K562 (cell line): ENCODE results near the gene DBI. TPM values are rescaled to one million over a fixed set of nuclear protein-coding genes. Genes with fewer than 3 reads are reported as not detected.
A peak's percentile ranks its signal among the peaks of the same experiment; 100 is the strongest.

ENCODE experiments used
- ARID1B ChIP-seq: fragments of 450-650 bp; IDR thresholded peaks from 2 replicates; pipeline ENCODE4 v1.6.1; 2016; ENCODE audit warnings: antibody characterized with exemption, mild to moderate bottlenecking, inconsistent platforms
- ATF3 ChIP-seq, 2 experiments: fragments of 450-650 bp in 1 of 2; sonication (generic) in 1 of 2; formaldehyde crosslinking in 1 of 2; IDR thresholded peaks in 1 of 2; conservative IDR thresholded peaks in 1 of 2; 2 replicates each; pipeline versions ENCODE4 v1.6.1 to v1.8.1; 2016 to 2023; ENCODE audit warnings: mild to moderate bottlenecking in 2 of 2, moderate library complexity in 2 of 2, inconsistent platforms in 1 of 2, missing genetic modification reagents in 1 of 2
- BCLAF1 ChIP-seq, 2 experiments: fragments of 450-650 bp in 1 of 2; IDR thresholded peaks; 2 replicates each; pipeline ENCODE4 v1.6.1; 2011 to 2017; ENCODE audit warnings: low read depth in 2 of 2, antibody characterized with exemption in 1 of 2, borderline replicate concordance in 1 of 2, low read length in 1 of 2, mild to moderate bottlenecking in 1 of 2, mixed read lengths in 1 of 2; ENCODE audit not compliant: control insufficient read depth in 1 of 2
- DMBX1 ChIP-seq: fragments of 250-450 bp; sonication (Bioruptor Pico); IDR thresholded peaks from 2 replicates; pipeline ENCODE4 v1.8.0; 2022; ENCODE audit warnings: inconsistent platforms, mild to moderate bottlenecking, moderate library complexity, borderline replicate concordance
- MLLT1 ChIP-seq, 2 experiments: fragments of 450-650 bp; IDR thresholded peaks; 2 replicates each; pipeline ENCODE4 v1.6.1; 2016
- MTF1 ChIP-seq: fragments of 250-450 bp; sonication (Bioruptor Pico); IDR thresholded peaks from 2 replicates; pipeline ENCODE4 v1.9.0; 2021; ENCODE audit warnings: moderate library complexity, mild to moderate bottlenecking, inconsistent platforms, borderline replicate concordance
- MXD1 ChIP-seq: fragments of 250-450 bp; sonication (Bioruptor Pico); IDR thresholded peaks from 2 replicates; pipeline ENCODE4 v1.8.0; 2021; ENCODE audit warnings: borderline replicate concordance, mild to moderate bottlenecking, moderate library complexity; ENCODE audit not compliant: poor library complexity, severe bottlenecking
- RCOR1 ChIP-seq, 2 experiments: IDR thresholded peaks; 2 replicates each; pipeline ENCODE4 v1.6.1; 2012; ENCODE audit warnings: low read depth in 2 of 2, low read length in 2 of 2, borderline replicate concordance in 1 of 2, improper control_type of control experiment in 1 of 2
- RERE ChIP-seq: sonication (generic); formaldehyde crosslinking; IDR thresholded peaks from 2 replicates; pipeline ENCODE4 v1.8.0; 2023; ENCODE audit warnings: missing genetic modification reagents, mild to moderate bottlenecking, borderline replicate concordance
- TAF15 ChIP-seq: fragments of 200-400 bp; formaldehyde crosslinking; IDR thresholded peaks from 2 replicates; pipeline ENCODE4 v1.6.1; 2017; ENCODE audit warnings: mild to moderate bottlenecking, low read depth, low read length, moderate library complexity
- YY1 ChIP-seq, 3 experiments: IDR thresholded peaks; 2 replicates each; pipeline ENCODE4 v1.6.1; 2011; ENCODE audit warnings: low read length in 2 of 3, mild to moderate bottlenecking in 2 of 3, moderate library complexity in 2 of 3, borderline replicate concordance in 1 of 3, control low read depth in 1 of 3, low read depth in 1 of 3; ENCODE audit not compliant: insufficient read depth in 3 of 3, insufficient replicate concordance in 2 of 3, control insufficient read depth in 1 of 3, insufficient read length in 1 of 3; ENCODE audit errors: extremely low read depth in 1 of 3
- polyA plus RNA-seq, 8 experiments: library from polyadenylated mRNA; depleted of rRNA in 4 of 8; stranded (reverse) in 5 of 8; unstranded in 3 of 8; fragments of >200 nt; fragmentation: Nextera tagmentation in 2 of 8; fragmentation: Illumina TruSeq in 1 of 8; extraction: Ambion mirVana in 2 of 8; extraction: Trizol in 1 of 8; gene quantifications; 2 replicates each; pipeline versions ENCODE4 v1.2.1 to v1.2.3, GENCODE V29; 2011 to 2014; ENCODE audit warnings: inconsistent platforms in 1 of 8, missing spikeins in 1 of 8
- total RNA-seq, 7 experiments: library from RNA; depleted of rRNA in 6 of 7; stranded (reverse); fragments of >200 nt in 6 of 7; fragmentation: Illumina TruSeq in 2 of 7; extraction: Trizol in 2 of 7; gene quantifications; 2 replicates each; pipeline versions ENCODE4 v1.2.1 to v1.2.3, GENCODE V29; 2011 to 2021; ENCODE audit warnings: low replicate concordance in 1 of 7

Gene DBI
- total and polyA plus RNA-seq, 9 of the 15 experiments (the other 6 are each of a cell fraction or from before 2014, with no cell fraction given), result 55.8 to 443 (median 194) TPM

GRCh38 chr2:119407430-119408220 lies 40.8 kb downstream of the DBI start (continued):
- TF ChIP-seq MXD1 (CRISPR knock-in tag) (no peak), MLLT1 (IDR thresholded peaks at IDR 0.05) (no peak), ARID1B (no peak), TAF15 (no peak), ATF3 (IDR thresholded peaks at IDR 0.05) (no peak), ATF3 (CRISPR knock-in tag; conservative IDR thresholded peaks at IDR 0.05) (no peak), BCLAF1 (IDR thresholded peaks at IDR 0.05; ENCODE audit: borderline replicate concordance in 1 of 2, control insufficient read depth in 1 of 2, low read depth in 2 of 2, low read length in 1 of 2) (no peak), RCOR1 (IDR thresholded peaks at IDR 0.05; ENCODE audit: borderline replicate concordance in 1 of 2, low read depth in 2 of 2, low read length in 2 of 2) (0 out of 4 replicates have a peak, but pooled peaks of 1 of the 2 experiments have one; percentile 5), DMBX1 (no peak), YY1 (IDR thresholded peaks at IDR 0.05; ENCODE audit: borderline replicate concordance in 1 of 3, control insufficient read depth in 1 of 3, extremely low read depth in 1 of 3, insufficient read depth in 3 of 3, insufficient read length in 1 of 3, insufficient replicate concordance in 2 of 3, low read depth in 1 of 3, low read length in 2 of 3) (no peak), MTF1 (no peak), RERE (CRISPR knock-in tag) (no peak)
